Measurements from ENCODE around the gene TREML4.

- TF ChIP-seq RFX5 (IDR thresholded peaks at IDR 0.05; ENCODE audit: low read depth, low read length): no peak
- TF ChIP-seq, protein P1, sequence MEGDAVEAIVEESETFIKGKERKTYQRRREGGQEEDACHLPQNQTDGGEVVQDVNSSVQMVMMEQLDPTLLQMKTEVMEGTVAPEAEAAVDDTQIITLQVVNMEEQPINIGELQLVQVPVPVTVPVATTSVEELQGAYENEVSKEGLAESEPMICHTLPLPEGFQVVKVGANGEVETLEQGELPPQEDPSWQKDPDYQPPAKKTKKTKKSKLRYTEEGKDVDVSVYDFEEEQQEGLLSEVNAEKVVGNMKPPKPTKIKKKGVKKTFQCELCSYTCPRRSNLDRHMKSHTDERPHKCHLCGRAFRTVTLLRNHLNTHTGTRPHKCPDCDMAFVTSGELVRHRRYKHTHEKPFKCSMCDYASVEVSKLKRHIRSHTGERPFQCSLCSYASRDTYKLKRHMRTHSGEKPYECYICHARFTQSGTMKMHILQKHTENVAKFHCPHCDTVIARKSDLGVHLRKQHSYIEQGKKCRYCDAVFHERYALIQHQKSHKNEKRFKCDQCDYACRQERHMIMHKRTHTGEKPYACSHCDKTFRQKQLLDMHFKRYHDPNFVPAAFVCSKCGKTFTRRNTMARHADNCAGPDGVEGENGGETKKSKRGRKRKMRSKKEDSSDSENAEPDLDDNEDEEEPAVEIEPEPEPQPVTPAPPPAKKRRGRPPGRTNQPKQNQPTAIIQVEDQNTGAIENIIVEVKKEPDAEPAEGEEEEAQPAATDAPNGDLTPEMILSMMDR (IDR thresholded peaks at IDR 0.05 in 2 of 3, conservative IDR thresholded peaks at IDR 0.05 in 1 of 3; ENCODE audit: control insufficient read depth in 2 of 3, extremely low read depth in 1 of 3, insufficient read depth in 1 of 3, low read depth in 3 of 3, low read length in 3 of 3): no peak
Measured at GRCh38 chr6:41255638-41256246, 27.6 kb downstream of the TREML4 start.
